HG03520 (cell line): Measurements from ENCODE around the gene FOLR2.
"Not testable (repeated sequence)": the region's sequence is repeated elsewhere in the genome, so short reads cannot be mapped to it uniquely, and the experiment has no call there.

Source experiments
- ATAC-seq: cut with Tn5 transposase; IDR thresholded peaks from one replicate; pipeline ENCODE4 v1.9.1; 2021; ENCODE audit warnings: mild to moderate bottlenecking, moderate library complexity; ENCODE audit not compliant: unreplicated experiment

Gene FOLR2

DNA sequence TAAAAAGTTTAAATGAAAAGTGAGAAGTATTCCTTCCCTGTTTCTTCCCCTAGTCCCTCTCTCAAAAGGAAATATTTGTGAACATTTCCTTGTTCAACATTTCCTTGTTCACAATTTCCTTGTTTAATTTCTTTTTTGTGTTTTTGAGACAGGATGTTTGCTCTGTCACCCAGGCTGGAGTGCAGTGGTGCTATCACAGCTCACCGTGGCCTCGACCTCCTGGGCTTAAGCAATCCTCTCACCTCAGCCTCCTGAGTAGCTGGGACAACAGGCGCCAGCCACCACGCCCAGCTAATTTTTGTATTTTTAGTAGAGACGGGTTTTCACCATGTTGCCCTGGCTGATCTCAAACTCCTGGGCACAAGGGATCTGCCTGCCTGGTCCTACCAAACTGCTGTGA lies 50.4 kb downstream of the FOLR2 start:
- not testable (repeated sequence) for ATAC-seq

DNA sequence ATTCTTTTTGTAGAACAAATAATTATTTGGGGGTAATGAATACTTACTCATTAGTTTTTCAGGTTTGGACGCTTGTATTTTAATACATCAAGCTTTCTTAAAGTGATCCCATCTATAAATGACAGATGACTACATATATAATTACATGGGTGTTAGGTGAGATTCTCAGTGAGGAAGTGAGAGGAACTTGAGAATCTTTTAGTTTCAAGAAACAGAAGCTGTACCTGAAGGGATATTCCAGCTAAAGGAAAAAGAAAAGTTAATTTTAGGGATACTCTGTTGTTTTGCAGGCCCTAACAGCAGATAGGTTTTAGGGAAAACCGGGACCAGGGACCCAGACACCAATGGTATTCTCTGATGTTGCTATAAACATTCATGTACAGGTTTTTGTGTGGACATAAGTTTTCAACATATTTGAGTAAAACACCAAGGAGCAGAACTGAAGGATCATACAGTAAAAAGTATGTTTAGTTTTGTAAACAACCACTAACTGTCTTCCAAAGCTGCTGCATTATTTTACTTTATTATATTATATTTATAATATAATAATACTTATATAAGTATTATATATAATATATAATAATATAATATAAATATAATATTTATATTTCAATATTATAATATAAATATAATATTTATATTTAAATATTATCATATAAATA lies 51.5 kb downstream of the FOLR2 start:
- ATAC-seq: no peak
